Erythroblast (primary cell): ENCODE results near the gene GALNT9.

Experiments used
- GATA1 ChIP-seq: IDR thresholded peaks from 2 replicates; pipeline ENCODE4 v1.6.1; 2011; ENCODE audit warnings: low read depth, mild to moderate bottlenecking, control low read depth, low read length, moderate library complexity
- POLR2A ChIP-seq: IDR thresholded peaks from 2 replicates; pipeline ENCODE4 v1.6.1; 2011; ENCODE audit warnings: mild to moderate bottlenecking, low read length

DNA sequence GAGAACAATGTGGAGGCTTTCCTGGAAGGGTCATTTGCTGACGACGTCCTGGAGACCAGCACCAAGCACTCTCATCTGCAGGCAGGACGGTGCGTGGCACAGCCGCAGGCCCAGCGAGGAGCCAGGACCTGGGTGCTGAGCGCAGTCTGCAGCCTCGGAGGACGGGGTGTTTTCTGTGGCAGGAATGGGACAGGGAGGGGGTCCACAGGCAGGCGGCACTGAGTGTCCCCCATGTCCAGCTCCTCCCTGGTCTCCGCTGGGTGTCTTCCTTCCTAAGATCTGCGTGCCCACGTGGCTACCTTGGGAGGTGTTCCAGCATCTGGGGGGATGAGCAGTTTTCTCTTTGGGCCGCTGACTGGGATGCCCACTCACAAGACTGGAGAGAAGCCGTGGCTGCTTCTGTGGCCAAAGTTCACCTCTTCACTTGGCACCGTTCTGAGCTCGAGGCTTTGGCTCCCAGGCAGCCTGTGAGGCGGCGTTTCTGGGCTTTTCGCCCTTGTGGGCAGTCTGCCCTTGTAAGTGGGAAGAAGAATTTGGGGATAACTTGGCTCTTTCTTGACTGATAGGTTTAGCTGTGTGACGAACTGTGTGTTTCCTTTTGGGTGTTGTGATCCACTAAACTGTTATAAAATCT, 112.9 kb downstream of the GALNT9 start:
- TF ChIP-seq POLR2A = no peak
- no peak for TF ChIP-seq GATA1
